WI38 (cell line): ENCODE results near the gene OSBPL2.

Experiments
- H3K4me3 ChIP-seq: 2 replicates; pipeline ENCODE4 v1.5.1; 2011; ENCODE audit warnings: low read depth, mild to moderate bottlenecking, control low read depth, low read length
- TF ChIP-seq, protein P1 (sequence below): IDR thresholded peaks from 2 replicates; pipeline ENCODE4 v1.5.1; 2012; ENCODE audit warnings: low read depth, mild to moderate bottlenecking, control low read depth, low read length

OSBPL2 gene

GRCh38 chr20:62280303-62280702 is 42.0 kb downstream of the OSBPL2 start:
- no peak overlapping the region for H3K4me3 ChIP-seq
- TF ChIP-seq, protein P1, sequence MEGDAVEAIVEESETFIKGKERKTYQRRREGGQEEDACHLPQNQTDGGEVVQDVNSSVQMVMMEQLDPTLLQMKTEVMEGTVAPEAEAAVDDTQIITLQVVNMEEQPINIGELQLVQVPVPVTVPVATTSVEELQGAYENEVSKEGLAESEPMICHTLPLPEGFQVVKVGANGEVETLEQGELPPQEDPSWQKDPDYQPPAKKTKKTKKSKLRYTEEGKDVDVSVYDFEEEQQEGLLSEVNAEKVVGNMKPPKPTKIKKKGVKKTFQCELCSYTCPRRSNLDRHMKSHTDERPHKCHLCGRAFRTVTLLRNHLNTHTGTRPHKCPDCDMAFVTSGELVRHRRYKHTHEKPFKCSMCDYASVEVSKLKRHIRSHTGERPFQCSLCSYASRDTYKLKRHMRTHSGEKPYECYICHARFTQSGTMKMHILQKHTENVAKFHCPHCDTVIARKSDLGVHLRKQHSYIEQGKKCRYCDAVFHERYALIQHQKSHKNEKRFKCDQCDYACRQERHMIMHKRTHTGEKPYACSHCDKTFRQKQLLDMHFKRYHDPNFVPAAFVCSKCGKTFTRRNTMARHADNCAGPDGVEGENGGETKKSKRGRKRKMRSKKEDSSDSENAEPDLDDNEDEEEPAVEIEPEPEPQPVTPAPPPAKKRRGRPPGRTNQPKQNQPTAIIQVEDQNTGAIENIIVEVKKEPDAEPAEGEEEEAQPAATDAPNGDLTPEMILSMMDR = no peak

DNA sequence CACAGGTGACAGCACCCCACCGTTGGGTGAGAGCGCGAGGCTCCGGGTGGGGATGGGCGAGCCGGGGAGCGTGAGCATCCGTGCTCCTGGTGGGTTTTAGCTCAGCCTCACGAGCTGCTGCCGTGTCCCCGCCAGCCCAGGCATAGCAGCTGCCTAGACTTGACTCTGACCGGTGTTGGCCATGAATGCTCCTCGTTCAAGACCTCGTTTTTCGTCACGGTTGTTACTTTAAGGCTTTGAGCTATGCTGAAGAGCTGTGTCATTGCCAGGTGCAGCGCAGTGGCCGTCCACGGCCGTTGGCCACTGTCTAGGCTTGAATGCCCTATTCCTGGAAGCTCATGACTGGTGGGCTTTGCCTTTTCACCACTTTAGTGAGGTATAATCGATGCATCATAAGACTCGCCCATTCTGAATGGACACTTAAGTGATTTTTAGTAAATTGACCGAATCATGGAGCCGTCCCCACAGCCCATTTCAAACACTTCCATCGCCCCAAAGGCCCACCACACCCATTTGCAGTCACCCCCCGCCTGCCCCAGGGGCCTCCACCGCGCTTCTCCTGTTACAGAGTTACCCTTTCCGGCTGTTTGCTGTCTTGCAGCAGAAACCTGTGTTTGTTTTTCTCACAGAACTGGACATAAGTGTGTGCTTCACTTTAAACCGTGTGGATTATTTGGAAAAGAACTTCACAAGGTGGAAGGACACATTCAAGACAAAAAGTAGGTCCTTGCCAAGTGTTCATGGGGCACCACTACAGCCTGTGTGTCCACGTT is 43.0 kb downstream of the OSBPL2 start:
- TF ChIP-seq, protein P1 = no peak
- no peak overlapping the region for H3K4me3 ChIP-seq

DNA sequence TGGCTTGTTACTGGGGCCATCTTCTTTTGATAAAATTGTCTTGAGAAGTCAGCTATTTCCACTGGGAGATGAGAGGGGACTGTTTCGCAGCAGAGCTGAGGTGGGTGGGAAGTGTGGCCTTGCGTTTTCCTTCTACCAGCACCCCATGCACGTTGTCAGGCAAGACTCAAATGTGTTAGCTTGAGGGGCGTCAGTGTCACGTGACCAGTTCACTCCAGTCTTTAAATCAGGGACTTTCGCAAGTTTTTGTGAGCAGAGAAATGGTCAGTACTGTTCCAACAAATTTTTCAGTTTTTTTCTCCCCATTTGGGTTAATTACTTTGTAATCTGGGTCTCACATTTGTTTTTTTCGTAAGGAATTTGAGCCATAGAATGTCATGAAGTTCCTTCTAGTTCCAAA is 43.8 kb downstream of the OSBPL2 start:
- no peak overlapping the region for H3K4me3 ChIP-seq
- TF ChIP-seq, protein P1 = no peak

GRCh38 chr20:62282877-62283503 is 44.7 kb downstream of the OSBPL2 start:
- no peak overlapping the region for H3K4me3 ChIP-seq
- TF ChIP-seq, protein P1 = no peak

- TF ChIP-seq, protein P1 = no peak
Measured at GRCh38 chr20:62284448-62284847, 46.1 kb downstream of the OSBPL2 start.

DNA sequence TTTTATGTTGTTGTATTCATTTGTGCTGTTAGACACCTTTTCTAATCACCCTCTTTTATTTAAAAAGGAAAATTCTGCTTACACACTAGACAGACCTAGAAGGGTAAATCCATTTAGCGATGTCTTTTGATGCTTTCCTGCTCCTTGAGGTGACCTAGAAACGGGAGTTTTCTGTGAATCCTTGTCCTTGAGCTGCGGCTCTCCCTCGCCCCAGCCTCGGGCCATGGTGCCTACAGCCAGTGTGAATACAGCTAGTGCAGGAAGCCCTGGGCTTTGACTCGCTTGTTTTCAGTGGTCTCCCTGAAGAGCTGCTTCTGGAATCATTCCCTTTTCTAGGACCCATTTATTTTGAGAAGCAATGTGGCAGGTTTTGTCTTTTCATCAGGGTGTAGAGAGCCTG is 46.8 kb downstream of the OSBPL2 start:
- H3K4me3 ChIP-seq = no peak overlapping the region
- TF ChIP-seq, protein P1 = no peak

More at GRCh38 chr20:62284448-62284847, 46.1 kb downstream of the OSBPL2 start:
- no peak overlapping the region for H3K4me3 ChIP-seq

GRCh38 chr20:62285722-62286121 is 47.4 kb downstream of the OSBPL2 start:
- H3K4me3 ChIP-seq = no peak overlapping the region

More at GRCh38 chr20:62285722-62286121, 47.4 kb downstream of the OSBPL2 start:
- TF ChIP-seq, protein P1 = no peak
